GM10847 (cell line): ENCODE data around the gene KAZN.

ENCODE experiments used
- POLR2A ChIP-seq: IDR thresholded peaks from 2 replicates; pipeline ENCODE4 v1.6.1; 2011; ENCODE audit not compliant: insufficient read length; ENCODE audit errors: extremely low read depth

The KAZN gene

DNA sequence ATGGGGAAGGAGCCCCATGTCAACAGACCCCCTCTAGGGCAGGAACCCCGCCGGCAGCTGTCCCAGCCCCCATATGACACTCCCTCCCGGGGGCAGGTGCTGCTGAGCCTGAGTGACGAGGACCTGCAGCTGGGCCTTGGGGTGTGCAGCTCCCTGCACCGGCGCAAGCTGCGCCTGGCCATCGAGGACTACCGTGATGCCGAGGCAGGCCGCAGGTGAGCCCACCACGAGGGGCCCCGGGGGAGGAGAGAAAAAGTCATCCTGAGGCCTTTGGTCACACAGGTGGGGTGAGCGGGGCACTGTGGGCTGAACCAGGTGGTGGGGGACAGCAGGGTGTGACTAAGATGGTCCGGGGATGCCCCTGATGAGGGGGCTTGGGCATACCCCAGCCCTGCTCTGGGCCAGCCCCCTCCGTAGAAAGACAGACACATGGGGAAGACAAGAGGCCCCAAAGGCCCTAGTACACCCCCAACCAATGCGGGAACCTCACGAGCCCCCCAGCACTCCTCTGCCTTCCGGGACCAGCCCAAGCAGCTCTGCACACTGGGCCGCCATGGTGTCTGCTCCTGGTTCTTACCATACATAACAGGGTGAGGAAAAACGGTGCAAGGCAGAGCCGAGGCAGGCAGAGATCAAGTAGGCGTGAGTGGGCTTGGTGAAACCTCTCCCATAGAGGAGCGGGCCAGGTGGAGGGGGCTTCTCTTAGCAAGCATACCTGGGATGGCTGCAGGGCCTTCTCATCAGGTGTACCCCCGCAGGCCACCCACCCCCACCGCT is 496.4 kb downstream of the KAZN start:
- TF ChIP-seq POLR2A: no peak

DNA sequence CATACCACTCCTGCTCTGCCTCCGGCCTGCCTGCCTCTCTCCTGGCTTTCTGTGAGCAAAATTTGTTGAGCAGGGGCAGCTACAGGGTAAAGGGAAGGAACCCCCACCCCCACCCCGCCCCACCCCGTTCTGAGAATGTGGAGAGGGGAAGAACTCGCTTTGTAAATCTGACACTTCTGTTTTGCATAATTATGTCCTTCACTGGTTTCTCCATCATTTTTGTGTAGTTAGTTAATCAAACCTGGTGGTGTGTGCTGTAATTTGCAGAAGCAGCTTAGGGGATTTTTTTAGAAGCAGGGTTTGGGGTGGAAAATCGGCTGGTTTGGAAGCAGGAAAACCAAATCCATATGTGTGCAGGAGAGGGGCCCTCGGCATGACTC is 497.0 kb downstream of the KAZN start:
- no peak for TF ChIP-seq POLR2A

DNA sequence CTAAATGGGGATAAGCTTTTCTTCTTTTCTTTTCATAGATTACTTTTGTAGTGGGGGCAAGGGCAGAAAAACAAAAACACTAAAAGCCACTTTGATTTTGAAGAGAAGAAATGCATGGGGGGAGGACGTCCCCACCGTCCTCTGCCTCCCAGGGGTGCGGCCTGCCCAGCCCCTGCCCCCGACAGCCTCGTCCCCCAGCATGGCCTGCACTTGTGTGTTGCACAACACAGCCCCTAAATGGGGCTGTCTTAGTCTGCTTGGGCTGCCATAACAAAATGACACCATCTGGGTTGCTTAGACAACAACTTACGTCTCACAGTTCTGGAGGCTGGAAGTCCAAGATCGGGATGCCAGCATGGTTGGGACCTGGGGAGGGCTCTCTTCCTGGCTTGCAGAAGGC is 497.8 kb downstream of the KAZN start:
- TF ChIP-seq POLR2A: no peak

DNA sequence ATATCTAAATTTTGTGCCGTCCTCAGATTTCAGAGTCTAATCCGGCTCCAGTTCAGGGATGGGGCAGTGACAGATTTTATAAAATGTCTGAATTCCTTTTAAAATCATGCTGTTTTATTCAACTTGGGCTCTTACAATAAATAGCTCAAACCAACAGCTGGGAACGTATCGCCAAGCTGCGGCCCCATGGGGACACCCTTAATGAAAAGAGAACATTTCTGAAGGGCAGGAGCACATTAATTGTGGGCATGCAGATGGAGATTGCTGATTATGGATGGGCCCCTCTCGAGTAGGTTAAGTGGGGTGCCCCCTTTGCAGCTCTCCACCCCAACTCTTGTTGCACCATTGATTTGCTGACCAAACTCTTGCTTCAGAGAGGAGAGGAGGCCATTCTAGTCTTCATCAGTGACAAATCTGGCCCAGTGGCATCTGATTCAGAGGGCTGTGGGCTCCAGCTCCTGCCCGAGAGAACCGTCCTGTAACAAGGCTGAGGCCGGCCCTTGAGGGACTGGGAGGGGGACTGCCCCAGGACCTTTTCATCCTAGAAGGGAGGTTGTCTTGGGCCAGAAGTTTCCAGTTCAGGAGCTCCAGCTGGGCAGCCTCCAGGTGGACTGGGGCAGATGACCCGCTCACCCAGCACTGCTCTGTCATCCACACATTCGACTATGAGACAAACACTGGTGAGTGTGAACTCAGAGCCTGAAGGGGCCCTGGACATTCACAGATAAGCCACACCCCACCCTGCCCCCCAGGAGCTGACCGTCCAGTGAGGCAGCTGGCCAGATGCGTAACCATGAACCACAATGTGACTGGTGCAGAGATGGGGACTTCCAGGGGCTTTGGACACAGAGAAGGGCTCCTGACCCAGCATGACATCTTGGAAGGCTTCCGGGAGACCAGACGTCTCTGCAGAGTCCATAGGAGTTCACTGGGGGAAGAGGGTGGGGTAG is 500.0 kb downstream of the KAZN start:
- TF ChIP-seq POLR2A: no peak

DNA sequence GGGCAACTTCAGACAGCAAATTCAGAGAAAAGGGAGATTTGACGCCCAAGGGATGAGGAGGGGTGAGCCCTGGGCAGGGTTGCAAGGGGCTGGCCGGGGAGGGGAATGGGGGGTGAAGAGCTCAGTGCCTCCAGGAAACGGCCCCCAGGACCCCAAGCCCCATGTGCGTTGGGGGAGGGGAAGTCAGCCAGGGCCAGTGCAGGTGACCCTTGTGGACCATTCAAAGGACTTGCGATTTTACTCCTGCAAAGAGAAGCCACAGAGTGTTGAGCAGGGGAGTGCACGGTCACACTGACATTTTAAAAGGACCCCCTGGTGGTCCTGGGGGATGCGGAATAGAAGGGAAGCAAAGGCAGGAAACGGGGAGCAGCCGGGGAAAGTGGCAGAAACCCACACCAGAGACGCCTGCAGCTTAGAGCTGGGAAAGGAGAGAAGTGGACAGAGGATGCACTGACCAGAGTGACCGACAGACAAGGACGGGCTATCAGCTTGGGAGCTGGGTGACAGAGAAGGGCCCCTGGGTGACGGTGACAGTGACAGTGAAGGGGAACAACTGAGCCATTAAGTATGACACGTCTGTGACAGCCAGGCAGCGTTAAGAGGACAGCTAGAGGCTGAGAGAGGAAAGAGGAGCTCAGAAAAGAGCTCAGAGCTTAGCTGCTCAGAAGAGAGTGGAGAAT is 501.1 kb downstream of the KAZN start:
- TF ChIP-seq POLR2A: no peak

DNA sequence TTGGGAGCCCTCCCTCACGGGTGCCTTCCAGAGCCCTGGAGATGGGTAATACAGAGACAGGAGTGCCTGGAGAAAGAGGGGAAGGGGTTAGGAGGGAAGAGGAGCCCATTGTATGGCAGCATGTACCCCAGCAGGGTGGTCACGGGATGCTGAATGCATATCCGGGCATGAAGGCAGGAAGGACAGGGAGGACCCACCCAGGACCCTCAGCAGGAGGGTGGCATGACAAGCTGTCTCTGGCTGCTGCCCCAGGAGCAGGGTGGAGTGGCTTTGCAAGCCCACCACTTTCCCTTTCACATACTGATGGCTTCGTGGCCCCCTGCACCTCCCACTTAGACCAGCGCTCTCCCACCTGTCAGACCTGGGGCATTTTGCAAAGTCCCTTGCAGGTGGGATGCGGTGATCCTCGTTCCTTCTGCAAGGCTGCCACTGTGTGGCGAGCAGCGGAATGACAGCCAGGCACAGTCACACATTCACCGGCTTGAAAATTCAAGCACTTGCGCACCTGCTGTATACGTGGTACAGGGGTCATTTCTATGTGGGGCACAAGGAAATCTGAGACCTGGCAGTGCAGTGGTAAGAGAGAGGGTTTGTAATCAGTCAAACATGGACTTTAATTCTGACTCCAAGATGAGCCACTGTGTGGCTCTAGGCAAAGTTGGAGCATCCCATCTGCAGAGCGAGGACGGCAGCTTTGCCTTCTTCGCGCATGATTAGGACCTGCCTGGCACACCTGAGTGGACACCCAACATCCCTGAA is 501.8 kb downstream of the KAZN start:
- TF ChIP-seq POLR2A: no peak

DNA sequence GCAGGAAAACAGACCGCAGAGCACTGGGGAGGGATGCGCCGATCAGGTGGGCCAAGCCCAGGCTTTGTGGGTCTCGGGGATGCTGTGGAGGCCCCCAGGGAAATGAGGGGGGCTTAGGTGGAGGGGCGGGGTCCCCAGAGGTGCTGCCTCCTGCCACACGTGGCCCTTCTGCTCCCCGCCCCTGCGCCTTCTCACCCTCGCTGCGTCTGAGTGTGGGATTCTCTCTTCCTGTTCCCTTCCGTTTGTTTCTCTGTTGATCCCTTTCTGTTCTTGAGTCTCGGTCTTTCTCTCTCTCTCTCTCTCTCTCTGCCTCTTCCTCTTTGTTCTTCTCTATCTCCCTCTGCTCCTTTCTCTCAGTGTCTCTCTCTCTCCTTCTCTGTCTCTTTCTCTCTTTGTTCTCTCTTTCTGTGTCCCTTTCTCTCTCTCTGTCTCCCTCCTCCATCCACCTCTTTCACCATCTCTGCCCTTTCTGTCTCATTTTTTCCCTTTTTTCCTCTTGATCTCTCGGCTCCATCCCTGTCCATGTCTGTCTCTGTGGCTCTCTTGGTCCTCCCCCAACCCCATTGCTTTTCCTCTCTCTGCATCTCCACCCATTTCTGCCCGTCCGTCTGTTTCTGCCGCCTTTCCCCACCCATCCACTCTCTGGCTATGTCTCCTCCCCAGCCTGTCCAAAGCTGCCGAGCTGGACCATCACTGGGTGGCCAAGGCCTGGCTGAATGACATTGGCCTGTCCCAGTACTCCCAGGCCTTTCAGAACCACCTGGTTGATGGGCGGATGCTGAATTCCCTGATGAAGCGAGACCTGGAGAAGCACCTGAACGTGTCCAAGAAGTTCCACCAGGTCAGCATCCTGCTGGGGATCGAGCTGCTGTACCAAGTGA is 502.6 kb downstream of the KAZN start:
- no peak for TF ChIP-seq POLR2A

DNA sequence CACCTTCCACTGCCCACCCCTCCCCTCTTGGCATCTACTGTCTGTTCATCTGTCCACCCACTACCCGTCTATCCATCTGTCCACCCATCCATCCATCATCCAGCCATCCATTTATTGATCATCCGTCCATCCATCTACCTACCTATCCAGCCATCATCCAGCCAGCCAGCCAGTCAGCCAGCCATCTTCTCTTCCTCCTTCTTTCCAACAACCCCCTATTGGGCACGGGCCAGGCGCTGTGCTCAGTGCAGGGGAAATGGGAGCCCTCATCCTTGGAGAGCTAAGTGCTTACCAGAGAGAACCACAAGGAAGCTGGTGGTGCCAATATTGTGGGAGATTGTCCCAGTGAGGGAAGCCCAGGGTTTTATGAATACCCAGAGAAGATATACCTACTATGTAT is 503.3 kb downstream of the KAZN start:
- TF ChIP-seq POLR2A: no peak

DNA sequence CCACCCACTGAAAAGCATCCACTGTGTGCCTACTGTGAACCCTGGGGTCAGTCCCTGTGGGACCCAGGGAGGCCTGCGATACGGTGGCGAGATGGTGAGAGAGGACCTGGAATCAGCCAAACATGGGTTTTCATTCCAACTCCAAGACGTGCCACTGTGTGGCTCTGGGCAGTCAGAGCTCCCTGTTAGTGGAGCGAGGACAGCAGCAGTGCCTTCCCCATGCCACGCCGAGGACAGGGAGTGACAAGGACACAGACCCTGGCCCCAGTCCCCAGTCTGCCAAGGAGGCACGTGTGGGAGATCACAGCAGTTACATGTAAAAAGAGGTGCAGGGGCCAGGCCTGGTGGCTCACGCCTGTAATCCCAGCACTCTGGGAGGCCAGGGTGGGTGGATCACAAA is 504.2 kb downstream of the KAZN start:
- TF ChIP-seq POLR2A: no peak

DNA sequence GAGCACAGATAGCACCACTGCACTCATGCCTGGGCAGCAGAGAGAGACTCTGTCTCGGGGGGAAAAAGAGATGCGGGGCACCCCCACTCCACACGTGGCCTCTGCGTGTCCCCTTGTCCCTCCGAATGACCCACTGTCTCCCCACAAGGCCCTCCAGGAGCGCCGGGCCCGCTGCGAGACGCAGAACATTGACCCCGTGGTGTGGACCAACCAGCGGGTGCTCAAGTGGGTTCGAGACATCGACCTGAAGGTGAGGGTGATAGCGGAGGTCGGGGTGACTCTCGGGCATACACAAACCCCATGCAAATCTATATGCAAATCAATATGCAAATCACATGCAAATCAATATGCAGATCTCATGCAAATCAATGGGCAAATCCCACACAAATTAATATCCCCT is 504.7 kb downstream of the KAZN start:
- TF ChIP-seq POLR2A: no peak

DNA sequence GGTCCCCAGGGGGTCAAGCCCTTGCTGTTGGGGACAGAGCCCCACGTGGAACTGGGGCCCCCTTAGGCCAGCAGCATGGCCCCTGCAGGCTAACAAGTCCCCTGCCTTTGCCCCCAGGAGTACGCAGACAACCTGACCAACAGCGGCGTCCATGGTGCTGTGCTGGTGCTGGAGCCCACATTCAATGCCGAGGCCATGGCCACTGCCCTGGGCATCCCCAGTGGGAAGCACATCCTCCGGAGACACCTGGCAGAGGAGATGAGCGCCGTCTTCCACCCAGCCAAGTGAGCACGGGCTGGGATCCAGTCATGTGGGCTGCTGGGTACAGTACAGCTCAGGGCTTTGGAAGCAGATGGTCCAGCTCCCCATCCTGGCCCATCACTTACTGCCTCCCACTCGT is 505.4 kb downstream of the KAZN start:
- no peak for TF ChIP-seq POLR2A

DNA sequence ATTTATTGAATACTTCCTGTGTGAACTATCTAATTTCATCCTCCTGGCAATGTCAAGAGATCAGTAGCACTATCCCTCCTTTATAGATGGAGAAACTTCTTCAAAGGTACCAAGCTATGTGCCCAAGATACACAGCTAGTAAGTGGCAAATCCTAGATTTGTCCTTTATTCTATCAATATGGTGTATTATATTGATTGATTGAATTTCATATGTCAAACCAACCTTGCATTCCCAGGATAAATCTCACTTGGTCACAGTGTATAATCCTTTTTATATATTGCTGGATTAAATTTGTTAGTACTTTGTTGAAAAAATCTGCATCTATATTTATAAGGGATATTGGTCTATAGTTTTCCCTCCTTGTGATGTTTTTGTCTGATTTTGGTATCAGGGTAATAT is 506.3 kb downstream of the KAZN start:
- TF ChIP-seq POLR2A: no peak

DNA sequence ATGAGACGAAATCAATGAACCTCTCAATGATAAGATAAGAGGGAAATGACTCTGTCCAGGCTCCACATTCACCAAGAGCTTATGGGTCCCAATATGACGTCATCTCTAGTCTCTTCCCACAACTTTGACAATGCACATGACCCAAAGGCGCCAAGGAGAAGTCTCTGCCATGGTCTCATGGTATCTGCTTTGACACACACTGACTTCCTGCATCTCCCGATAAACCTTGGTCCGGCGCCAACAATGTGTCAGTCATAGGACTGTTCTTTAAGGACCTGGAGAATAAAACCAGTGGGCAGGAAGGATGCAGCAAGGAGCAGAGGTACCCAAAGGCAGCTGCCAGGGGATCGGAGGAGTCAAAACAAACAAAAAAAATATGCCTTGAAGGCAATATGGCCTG is 508.1 kb downstream of the KAZN start:
- no peak for TF ChIP-seq POLR2A

DNA sequence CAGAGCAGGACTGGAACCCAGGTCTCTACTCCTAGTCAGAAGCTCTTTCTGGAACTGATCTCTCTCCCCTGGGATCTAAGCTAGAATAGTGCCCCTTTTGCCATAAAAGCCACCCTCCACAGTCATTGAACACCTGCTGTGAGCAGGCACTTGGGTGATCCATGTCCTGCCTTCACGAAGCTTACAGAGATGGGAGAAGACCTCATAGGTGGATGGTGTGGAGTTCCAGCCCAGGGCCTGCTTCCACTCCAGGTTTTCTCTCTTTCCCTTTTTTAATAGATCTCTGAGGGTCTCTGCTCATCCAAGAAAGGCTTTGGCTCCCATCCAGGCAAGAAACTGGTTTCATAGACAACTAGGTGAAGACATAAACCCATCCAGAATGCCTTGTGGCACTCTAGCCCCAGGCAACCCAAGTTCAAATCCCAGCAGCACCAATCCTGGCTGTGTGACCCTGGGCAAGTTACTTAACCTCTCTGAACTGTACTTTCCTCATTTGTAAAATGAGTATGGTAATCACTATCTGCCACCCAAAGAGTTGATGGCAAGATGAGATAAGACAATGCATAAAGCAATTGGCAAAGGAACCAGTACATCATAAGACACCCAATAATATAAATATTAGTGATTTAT is 508.7 kb downstream of the KAZN start:
- TF ChIP-seq POLR2A: no peak
